Endometrial microvascular endothelial cells (primary cell): ENCODE results near the gene RNF112. TPM values are rescaled to one million over a fixed set of nuclear protein-coding genes. Genes with fewer than 3 reads are reported as not detected.

Experiments used
- in situ Hi-C: cut with HindIII; loops from 2 replicates; pipeline ENCODE4 v1.10.0; 2017; ENCODE audit warnings: low sequenced_read_pairs, low pct_unique_long_range_greater_than_20kb; ENCODE audit errors: inconsistent ontology term
- total RNA-seq: library from RNA; depleted of rRNA; stranded (reverse); fragments of >200 nt; gene quantifications from one replicate; pipeline ENCODE4 v1.2.3, GENCODE V29; 2015; ENCODE audit errors: inconsistent ontology term

The RNF112 gene
- total RNA-seq, 1 donor from 2014 or later: not detected

GRCh38 chr17:19407601-19408345, 3.3 kb upstream of the RNF112 start:
- in situ Hi-C loops: no loop called here

DNA sequence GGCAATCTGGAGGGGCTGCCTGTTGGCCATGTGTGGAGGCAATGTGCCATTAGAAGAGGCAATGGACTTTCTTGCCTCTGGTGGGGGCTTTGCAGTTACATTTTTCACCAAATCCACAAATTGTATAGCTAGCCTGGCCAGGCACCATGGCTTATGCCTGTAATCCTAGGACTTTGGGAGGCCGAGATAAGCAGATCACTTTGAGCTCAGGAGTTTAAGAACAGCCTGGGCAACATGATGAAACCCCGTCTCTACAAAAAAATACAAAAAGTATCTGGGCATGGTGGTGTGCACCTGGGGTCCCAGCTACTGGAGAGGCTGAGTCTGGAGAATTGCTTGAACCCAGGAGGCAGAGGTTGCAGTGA, 2.7 kb upstream of the RNF112 start:
- in situ Hi-C loops: no loop called here

GRCh38 chr17:19409066-19409465, 2.0 kb upstream of the RNF112 start:
- in situ Hi-C loops: no loop called here

DNA sequence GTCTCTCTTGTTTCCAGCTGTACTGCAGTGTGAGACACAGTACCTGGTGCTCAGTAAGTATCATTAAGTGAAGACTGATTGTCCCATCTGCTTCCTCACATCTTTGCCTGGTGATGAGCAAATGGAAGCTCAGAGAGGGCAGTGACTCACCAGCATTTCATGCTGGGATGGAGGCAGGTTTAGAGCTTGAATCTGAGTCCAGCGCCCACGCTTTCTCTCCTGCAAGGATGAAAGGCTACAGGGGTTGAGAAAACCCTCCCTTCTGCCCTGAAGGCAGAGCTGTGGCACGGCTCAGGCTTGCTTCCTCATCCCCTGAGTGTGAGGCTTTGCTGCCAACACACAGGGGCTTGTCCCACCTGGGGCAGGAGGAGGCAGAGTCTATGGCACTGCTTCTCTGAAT, 1.5 kb upstream of the RNF112 start:
- in situ Hi-C loops: no loop called here

GRCh38 chr17:19410091-19410490, 941 bp upstream of the RNF112 start:
- in situ Hi-C loops: no loop called here

DNA sequence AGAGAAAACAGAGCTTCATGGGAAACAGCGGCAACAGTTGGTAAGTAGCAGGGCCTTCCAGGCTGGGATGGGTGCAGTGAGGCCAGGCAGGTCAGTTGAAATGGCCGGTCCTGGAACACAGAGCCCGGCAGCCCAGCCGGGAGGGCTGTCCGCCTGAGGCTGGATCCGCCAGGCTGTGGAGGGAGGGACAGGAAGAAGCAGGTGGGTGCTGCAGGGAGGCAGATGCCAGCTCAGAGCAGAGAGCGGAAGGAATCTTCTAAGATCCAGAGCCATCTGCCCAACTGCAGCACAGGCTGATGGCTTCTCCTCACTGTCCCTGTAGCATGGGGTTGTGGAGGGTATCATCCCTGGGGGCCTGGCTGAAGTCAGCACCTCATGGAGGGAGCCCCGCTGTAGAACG, 599 bp downstream of the RNF112 start:
- in situ Hi-C loops: no loop called here

DNA sequence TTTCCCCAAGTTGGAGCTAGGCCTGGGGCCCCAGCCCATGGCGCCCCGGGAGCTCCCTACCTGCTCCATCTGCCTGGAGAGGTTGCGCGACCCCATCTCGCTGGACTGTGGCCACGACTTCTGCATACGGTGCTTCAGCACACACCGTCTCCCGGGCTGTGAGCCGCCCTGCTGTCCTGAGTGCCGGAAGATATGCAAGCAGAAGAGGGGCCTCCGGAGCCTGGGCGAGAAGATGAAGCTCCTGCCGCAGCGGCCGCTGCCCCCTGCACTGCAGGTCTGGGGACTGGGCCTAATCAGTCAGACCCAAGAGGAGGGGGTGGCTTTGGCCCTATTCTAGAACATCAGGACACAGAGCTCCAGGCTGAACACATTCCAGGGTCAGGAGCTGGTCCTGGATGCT, 1.5 kb downstream of the RNF112 start:
- in situ Hi-C loops: no loop called here

DNA sequence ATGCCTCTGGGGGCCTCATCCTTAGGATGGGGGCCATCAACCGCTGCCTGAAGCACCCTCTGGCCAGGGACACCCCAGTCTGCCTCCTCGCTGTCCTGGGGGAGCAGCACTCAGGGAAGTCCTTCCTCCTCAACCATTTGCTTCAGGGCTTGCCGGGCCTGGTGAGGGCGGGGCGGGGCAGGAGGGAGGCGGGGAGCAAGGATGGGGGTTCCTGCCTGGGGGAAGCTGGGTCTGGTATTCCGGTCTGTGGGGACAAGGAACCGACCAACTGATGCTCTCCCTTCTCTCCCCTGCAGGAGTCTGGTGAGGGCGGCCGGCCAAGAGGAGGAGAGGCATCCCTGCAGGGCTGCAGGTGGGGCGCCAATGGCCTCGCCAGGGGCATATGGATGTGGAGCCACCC, 2.0 kb downstream of the RNF112 start:
- in situ Hi-C loops: no loop called here

DNA sequence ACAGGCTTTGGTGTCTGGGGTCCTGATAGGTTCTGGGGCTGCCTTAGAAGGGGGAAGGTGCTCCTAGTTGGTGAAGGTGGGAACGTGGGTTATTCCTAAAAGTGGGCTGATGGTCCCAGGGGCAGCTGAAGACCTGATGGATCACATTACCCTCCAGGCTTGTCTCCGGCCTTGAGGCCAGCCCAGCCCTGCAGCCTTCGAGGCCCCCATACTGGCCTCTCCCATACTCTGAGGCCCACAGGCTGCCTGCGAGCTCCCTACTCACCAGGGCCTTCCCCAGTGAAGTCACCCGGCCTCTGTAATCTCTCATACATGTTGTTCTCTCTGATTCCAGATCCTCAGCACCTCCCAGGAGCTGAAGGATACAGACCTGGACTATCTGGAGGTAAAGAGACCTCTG, 2.7 kb downstream of the RNF112 start:
- in situ Hi-C loops: no loop called here

DNA sequence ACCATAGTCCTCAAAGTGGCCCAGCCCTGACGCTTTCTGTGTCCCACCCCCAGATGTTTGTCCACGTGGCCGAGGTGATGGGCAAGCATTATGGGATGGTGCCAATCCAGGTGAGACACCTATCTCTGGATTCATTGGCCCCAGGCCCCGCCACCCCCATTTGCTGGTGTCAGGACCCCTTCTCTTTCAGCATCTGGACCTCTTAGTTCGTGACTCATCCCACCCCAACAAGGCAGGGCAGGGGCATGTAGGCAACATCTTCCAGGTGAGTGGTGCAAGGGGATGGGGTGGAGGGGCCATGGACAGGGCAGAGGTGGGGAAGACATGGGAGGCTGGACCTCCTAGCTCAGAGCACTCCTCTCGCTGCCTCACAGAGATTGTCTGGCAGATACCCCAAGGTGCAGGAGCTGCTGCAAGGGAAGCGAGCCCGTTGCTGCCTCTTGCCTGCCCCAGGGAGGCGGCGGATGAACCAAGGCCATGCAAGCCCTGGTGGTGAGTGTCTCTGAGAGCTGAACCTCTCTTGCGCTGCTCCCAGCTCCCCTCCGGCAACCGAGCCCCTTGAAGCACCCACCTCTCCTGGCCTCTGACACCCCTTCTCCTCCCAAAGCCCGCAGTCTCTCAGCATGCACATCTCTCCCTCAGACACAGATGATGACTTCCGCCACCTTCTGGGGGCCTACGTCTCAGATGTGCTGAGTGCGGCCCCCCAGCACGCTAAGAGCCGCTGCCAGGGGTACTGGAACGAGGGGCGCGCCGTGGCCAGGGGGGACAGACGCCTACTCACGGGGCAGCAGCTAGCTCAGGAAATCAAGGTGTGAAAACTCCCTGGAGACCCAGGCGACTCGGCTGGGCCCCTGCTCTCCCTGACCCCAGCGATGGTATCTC, 3.6 kb downstream of the RNF112 start:
- in situ Hi-C loops: no loop called here

GRCh38 chr17:19415311-19415710, 4.3 kb downstream of the RNF112 start:
- in situ Hi-C loops: no loop called here

DNA sequence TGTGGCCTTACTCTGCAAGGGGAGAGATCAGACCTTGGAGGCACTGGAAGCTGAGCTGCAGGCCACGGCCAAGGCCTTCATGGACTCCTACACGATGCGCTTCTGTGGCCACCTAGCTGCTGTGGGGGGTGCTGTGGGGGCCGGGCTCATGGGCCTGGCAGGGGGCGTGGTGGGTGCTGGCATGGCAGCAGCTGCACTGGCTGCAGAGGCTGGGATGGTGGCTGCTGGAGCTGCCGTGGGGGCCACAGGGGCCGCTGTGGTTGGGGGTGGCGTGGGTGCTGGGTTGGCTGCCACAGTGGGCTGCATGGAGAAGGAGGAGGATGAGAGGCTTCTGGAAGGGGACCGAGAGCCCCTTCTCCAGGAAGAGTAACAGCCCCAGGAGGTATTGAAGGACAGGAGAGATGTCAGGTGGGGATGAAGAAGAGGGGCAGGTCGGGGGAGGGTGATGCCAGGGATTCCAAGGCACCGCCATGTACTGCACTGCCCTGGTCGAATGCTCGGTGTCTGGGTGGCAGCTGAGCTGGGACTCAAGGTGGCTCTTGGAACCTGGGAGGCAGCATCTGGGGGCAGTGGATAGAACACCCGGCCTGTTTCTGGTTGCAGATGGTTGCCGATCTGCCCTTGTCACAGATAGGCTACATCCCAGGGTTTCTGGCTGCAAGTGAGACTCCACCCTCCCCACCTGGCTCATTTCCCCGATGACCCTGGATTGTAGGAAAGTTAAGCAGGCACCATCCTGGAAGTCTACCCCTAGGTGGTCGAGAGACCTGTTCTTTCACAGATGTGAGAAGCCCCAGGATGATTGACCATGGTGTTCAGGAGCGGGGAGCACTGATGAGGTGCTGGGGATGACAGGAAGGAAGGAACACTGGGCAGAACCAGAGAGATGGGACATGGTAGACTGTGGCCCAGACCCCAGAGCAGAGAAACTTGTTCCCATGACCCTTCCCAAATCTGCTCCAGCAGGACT, 5.1 kb downstream of the RNF112 start:
- in situ Hi-C loops: no loop called here

- in situ Hi-C loops: no loop called here
These were observed 6.6 kb downstream of the RNF112 start for GRCh38 chr17:19417611-19418010.

DNA sequence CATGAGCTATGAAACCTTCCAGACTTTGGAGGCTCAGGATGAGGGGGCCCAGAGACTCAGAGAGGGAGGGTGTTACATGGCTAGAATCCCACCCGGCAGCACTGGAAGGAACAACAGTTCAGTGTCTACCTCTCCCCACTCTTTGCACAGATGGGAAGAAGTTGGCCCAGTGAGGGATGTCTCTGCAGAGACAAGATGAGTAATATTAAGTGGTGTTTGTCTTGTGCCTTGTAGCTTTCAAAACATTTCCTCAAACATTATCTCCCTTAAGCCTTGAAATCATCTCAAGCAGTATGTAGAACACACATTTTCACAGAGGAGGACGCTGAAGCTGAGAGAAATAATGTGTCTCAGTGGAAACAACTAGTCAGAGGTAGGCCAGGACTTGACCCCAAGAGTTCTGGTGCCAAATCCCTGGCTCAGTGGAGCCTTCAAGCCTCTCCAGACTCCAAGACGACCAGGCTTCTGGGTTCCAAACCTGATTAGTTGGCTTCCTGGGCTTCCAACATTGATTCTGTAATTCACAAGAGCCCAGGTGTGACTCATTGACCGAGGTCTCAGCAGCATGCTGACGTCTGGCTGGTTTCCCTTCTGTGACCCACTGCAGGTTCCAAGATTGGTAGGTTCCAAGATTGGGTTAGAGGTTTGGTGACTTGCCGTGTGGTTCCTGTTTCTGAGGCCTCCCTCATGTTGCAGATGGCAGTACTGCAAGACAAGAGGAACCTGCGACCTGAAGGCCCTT, 7.4 kb downstream of the RNF112 start:
- in situ Hi-C loops: no loop called here

- in situ Hi-C loops: no loop called here
These were observed 10.2 kb downstream of the RNF112 start for GRCh38 chr17:19421219-19421618.

DNA sequence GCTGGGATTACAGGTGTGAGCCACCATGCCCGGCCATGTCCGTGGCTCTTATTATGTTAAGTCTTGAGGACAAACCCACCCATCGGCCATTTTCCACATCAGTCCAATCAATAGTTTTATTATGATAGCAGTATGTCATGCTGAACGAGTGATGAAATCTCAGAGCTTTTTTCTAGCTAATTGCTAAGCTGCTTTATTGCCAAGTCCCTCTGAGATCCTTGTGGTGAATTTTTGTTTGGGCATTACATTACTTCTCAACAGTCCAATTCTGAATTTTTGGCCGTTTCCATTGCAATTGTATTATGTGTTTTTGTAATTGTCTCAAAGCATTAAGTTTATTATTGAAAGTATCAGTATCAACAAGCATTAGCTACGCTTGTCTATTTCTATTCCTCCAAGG, 10.9 kb downstream of the RNF112 start:
- in situ Hi-C loops: no loop called here

- in situ Hi-C loops: no loop called here
These were observed 14.2 kb downstream of the RNF112 start for GRCh38 chr17:19424934-19425868.

GRCh38 chr17:19426631-19427030, 15.6 kb downstream of the RNF112 start:
- in situ Hi-C loops: no loop called here
